ENCODE measurements around the gene TMEM50A.
"Not testable (repeated sequence)": the region's sequence is repeated elsewhere in the genome, so short reads cannot be mapped to it uniquely, and the experiment has no call there.

The TMEM50A gene

DNA sequence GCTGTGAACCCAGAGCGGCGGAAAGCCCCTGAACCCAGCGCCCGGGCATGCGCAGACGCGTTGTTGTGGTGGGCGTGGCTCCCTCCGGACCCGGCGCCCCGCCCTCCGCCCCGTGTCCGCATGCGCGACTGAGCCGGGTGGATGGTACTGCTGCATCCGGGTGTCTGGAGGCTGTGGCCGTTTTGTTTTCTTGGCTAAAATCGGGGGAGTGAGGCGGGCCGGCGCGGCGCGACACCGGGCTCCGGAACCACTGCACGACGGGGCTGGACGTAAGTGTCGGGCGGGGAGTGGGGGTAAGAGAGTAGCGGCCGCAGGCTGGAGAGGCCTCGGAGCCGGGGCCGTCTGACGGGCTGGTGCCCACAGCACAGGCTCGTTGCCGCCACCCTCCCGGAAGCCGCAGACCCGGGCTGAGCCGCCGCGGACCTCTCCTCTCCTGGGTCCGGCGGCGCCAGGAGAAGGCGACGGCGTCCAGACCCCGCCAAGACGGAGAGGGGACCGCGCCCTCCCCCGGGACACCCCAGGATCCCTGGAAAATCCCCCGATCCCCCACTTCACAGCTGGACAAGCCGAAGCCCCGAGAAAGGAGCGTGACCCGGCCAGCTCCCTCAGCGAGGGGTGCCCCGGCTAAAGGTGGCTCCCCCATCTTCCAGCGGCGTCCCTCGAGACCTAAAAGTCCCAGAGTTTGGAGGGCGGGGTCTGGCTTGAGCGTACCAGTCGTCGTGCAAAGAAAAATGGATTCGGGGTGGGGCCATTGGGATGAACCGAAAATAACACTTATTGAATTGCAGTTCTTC lies at the start of gene TMEM50A:
TMEM50A (plus strand) TSS at position 147 of the 794 bp plus-strand sequence. CDS start 2,153 bp downstream, outside the sequence.
- DNase-seq (ENCODE audit: low spot score), result peak; percentile 93

DNA sequence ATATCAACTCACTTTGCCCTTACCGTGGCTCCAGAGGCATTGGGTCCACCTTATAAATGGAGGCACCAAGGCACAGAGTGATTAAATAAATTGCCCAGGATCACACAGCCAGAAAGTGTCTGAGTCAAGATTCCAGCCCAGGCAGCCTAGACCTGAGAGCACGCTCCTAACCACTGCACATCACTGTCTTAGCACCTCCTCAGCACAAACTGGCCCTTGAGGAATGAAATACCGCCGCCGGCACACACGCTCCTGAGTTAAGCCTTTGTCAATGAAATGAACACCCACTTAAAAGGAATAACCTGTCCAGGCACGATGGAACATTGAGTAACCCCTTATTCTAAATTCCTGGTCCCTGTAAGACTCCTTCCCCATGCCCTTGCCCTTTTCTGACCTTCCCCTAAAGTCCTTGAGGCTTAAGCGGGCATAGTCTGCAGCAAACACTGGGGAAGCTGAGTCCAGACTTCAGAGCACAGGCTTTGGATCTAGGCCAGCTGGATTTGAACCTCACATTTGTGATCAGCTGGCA lies 49.5 kb upstream of the TMEM50A start:
- not testable (repeated sequence) for DNase-seq (ENCODE audit: low spot score)

GRCh38 chr1:25290043-25290442 lies 48.1 kb upstream of the TMEM50A start:
- DNase-seq (ENCODE audit: low spot score), result not testable (repeated sequence)

- not testable (repeated sequence) for DNase-seq (ENCODE audit: low spot score)
Observed at GRCh38 chr1:25293426-25293825, 44.7 kb upstream of the TMEM50A start.

DNA sequence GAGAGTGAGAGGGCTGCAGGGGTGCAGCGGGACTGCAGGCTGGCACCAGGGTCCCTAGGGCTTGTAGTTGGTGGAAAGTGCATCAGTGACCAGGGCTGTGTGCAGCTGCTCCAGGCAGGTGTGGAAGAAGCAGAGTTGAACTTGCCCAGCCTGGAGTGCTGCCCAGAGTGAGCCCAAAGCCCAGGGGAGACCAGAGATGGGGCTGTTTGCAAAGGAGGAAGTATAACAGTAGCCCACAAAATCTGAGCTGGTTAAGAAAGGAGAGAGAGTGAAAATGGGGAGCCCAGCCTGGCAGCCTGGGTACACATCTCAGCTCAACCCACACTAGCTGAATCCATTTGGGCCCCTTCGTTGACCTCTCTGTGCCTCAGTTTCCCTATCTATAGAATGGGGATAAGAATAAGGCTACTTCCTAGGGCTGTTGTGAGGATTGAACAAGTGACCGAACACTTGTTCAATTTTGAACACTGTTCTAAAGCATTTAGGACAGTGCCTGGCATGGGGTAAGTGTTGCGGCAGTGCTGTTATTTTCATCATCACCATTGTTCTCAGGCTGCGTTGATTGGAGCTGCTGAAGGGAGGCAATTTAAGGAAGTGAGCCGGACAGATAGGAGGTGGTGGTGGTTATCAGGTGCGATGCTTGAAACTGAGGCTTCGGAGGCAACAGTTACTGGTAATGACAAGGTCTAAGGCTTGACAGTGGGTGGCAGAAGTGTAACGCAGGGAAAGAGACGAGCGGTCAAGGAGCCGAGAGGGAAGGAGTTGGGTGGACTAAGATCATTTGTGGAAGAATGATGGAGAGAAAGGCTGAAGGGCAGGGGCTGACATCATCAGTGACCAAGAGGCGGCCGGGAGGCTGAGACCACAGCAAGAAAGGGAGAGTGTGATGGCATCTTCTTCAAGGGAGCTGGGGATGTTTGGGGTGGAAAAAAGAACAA lies 43.0 kb upstream of the TMEM50A start:
- DNase-seq (ENCODE audit: low spot score), result not testable (repeated sequence)

DNA sequence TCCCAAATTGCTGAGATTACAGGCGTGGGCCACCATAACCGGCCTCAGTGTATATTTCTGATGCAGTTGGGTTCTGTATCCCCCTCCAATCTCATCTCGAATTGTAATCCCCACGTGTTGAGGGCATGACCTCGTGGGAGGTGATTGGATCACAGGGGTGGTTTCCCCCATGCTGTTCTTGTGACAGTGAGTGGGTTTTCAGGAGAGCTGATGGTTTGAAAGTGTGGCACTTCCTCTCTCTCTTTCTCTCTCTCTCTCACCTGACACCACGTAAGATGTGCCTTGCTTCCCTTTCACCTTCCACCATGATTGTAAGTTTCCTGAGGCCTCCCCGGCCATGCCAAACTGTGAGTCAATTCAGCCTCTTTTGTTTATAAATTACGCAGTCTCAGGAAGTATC lies 41.6 kb upstream of the TMEM50A start:
- DNase-seq (ENCODE audit: low spot score), result not testable (repeated sequence)

- not testable (repeated sequence) for DNase-seq (ENCODE audit: low spot score)
Observed at GRCh38 chr1:25300729-25301128, 37.4 kb upstream of the TMEM50A start.

GRCh38 chr1:25302330-25302729 lies 35.8 kb upstream of the TMEM50A start:
- DNase-seq (ENCODE audit: low spot score), result not testable (repeated sequence)

DNA sequence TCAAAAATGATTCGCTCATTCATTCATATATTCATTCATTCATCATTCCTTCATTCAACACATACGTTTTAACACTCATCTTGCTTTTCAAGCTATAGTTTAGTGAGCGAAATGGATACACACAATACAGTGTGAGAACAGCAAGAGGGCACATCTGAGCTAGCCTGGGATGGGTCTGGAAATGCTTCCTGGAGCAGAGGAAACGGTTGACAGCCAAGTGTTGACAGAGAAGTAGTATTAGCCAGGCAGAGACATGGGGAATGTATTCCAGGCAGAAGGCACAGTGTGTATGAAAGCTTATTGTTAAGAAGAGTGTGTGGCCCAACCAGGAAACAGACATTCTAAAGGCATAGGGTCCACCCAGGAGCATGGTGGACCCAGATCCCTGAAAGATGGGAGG lies 33.2 kb upstream of the TMEM50A start:
- not testable (repeated sequence) for DNase-seq (ENCODE audit: low spot score)

GRCh38 chr1:25308168-25308567 lies 30.0 kb upstream of the TMEM50A start:
- DNase-seq (ENCODE audit: low spot score), result not testable (repeated sequence)

DNA sequence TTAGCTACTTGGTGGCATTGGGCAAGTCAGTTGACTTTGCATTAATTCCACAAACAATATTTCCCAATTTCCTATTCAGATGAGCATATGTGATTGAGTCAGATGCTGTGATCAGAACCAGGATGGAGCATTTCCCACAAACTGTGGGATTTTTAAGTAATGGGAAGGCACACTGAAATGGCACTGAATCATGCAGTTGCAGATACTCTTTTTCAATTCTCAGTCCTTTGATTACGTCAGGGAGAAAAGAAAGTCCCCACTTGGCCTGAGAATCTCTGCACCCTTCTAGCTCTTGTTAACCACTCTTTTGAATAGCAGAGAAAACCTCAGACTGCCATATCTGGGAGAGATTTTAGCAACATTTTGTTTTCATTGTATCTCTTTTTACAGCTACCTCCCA lies 29.0 kb upstream of the TMEM50A start:
- DNase-seq (ENCODE audit: low spot score), result not testable (repeated sequence)

DNA sequence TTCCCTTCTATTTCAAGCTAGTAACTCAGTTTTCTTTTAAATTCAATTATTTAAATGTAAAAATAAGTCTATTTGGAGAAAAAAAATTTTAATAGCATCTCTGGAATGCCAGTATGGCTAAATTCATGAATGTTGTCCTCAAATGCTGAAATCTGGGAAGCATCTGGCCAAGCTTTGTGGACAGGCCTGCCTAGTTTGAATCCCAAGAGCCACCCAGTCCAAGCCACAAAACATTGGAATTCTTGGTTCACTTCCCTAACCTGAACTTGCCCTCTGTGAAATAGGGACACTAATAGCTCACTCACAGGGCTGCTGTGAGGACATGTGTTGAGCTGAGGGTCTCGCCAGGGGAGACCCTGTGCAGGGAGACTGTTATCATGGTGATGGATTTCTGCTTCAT lies 28.6 kb upstream of the TMEM50A start:
- DNase-seq (ENCODE audit: low spot score), result not testable (repeated sequence)

DNA sequence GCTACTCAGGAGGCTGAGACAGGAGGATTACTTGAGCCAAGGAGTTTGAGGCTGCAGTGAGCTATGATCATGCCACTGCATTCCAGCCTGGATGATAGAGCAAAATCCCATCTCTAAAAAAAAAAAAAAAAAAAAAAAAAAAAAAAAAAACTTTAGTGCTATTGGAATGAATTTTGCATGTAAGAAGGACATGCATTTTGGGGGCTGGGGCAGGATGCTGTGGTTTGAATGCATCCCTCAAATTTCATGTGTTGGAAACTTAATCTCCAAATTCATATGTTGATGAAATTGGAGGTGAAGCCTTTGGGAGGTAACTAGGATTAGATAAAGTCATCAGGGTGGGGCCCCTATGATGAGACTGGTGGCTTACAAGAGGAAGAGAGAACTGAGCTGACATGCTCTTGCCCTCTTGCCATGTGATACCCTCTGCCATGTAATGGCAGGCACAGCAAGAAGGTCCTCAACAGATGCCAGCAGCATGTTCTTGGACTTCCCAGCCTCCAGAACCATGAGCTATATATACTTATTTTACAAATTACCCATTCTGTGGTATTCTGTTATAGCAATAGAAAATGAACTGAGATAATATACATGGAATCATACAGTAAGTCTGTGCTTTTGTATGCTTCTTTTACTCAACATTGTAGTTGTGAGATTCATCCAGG lies 25.2 kb upstream of the TMEM50A start:
- not testable (repeated sequence) for DNase-seq (ENCODE audit: low spot score)

DNA sequence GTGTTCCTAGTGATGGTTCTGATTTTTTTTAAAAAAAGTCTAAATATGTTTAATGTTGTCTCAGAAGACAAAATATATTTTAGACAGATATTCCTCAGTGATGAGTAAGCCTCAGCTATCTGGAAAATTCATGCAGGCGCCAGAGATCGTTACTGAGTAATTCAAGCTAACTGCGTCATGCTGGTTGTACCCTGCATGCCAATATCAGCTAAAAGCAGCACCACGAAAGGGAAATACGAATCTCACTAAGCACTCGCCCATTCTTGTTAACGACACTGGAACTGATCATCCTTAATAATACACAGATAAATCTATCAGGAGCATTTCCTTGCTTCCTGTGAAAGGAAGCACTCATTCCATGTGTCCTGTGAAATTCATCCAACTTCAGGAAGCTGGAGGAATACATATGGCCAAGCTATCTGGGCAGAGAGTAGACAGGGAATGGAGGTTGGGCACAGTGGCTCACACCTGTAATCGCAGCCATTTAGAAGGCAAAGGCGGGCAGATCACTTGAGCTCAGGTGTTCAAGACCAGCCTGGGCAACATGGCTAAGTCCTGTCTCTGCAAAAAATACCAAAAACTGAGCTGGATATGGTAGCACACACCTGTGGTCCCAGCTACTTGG lies 17.7 kb upstream of the TMEM50A start:
- not testable (repeated sequence) for DNase-seq (ENCODE audit: low spot score)

DNA sequence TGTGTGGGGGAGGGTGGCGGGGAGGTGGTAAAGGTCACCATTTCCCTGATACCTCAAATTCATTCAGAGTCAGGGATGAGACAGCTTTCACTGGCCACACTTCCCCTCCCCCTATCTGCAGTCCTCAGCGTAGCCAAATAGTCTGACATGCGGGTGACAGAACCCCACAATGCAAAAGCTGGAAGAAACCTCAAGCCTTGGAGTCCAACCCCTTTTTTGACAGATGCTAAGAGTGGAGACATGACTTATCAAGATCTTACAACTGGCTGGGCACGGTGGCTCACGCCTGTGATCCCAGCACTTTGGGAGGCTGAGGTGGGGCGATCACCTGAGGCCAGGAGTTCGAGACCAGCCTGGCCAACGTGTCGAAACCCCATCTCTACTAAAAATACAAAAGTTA lies 16.0 kb upstream of the TMEM50A start:
- not testable (repeated sequence) for DNase-seq (ENCODE audit: low spot score)

- not testable (repeated sequence) for DNase-seq (ENCODE audit: low spot score)
Observed at GRCh38 chr1:25324407-25324806, 13.7 kb upstream of the TMEM50A start.

DNA sequence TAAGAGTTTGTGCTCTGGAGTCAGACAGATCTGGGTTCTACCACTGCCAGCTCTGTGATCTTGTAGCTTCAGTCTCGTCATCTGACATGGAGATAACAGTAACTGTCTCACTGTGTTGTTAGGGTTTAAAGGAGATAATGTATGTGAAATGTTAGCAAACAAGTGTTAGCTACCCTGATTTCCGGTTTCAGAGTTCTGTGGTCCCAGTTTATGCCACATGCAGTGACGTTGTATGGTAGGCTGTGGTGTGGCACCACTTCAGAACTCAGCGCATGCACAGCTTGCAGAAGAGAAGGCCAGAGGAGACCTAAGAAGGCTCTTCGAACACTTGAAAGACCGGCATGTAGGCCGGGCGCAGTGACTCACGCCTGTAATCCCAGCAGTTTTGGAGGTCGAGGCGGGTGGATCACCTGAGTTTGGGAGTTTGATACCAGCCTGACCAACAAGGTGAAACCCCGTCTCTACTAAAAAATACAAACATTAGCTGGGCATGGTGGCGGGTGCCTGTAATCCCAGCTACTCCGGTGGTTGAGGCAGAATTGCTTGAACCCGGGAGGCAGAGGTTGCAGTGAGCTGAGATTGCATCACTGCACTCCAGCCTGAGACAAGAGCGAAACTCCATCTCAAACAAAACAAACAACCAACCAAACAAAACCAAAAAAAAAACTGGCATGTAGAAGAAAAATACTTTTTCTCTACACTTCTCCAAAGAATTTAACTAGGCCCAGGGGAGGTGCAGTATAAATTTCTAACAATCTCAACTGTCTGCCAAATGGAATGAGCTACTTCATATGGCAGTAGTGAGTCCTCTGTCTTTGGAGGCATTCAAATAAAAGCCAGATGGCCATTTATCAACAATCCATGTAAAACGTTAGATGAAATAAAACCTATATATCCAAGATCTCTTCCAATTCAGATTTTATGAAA lies 10.0 kb upstream of the TMEM50A start:
- DNase-seq (ENCODE audit: low spot score), result not testable (repeated sequence)

- not testable (repeated sequence) for DNase-seq (ENCODE audit: low spot score)
Observed at GRCh38 chr1:25328791-25329185, 9.3 kb upstream of the TMEM50A start.

DNA sequence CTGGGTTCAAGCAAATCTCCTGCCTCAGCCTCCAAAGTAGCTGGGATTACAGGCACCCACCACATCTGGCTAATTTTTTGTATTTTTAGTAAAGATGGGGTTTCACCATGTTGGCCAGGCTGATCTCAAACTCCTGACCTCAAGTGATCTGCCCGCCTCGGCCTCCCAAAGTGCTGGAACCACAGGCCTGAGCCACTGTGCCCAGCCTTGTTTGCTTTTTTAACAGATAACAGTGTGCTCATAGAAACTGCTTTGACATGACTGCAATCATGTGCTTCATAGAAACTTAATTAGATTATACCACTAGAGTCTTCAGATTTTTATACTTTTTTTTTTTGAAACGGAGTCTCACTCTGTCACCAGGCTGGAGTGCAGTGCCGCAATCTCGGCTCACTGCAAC lies 8.8 kb upstream of the TMEM50A start:
- DNase-seq (ENCODE audit: low spot score), result not testable (repeated sequence)

DNA sequence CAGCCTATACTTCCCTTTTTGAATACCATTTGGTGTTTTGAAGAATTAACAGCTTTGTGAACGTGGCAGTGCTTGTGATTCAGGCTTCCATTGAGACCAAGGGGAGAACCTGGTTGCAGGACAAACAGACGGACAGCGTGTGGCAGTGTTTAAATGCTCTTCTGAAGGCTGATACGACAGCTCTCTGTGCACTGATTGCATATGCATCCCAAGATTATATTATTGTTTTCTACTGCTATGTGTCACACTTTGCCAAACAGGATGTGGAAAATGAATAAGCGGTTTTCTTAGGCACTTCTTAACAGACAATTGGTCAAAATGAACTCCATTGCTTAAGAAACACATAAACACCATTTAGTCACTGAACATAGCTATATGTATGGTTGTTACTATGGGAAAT lies 8.2 kb upstream of the TMEM50A start:
- not testable (repeated sequence) for DNase-seq (ENCODE audit: low spot score)
